Measurements from ENCODE around the gene ST6GALNAC2.

- no peak for TF ChIP-seq CTCF (conservative IDR thresholded peaks at IDR 0.05; ENCODE audit: low read length)
- no peak for TF ChIP-seq EZH2phosphoT487 (IDR thresholded peaks at IDR 0.05; ENCODE audit: borderline replicate concordance)
These were observed 4.1 kb downstream of the ST6GALNAC2 start for GRCh38 chr17:76581515-76581914.

Measured in Loucy (cell line).